ENCODE data around the gene LSR.
A peak's percentile ranks its signal among the peaks of the same experiment; 100 is the strongest.

LSR gene

GRCh38 chr19:35248310-35249145, at the start of gene LSR:
Gene LSR (plus strand): TSS chr19:35249002. CDS start chr19:35249023, 21 bp downstream.
- peak in 1 of 2 donors; percentile 57 for DNase-seq (ENCODE audit: low read depth in 2 of 2)

GRCh38 chr19:35199481-35199880, 49.3 kb upstream of the LSR start:
- no peak for DNase-seq (ENCODE audit: low read depth in 2 of 2)

- no peak for DNase-seq (ENCODE audit: low read depth in 2 of 2)
Measured at GRCh38 chr19:35202722-35203688, 45.8 kb upstream of the LSR start.

- DNase-seq (ENCODE audit: low read depth in 2 of 2) = no peak
Measured at GRCh38 chr19:35204799-35205732, 43.7 kb upstream of the LSR start.

GRCh38 chr19:35205733-35206323, 43.0 kb upstream of the LSR start:
- DNase-seq (ENCODE audit: low read depth in 2 of 2) = no peak

- no peak for DNase-seq (ENCODE audit: low read depth in 2 of 2)
Measured at GRCh38 chr19:35206379-35206778, 42.4 kb upstream of the LSR start.

DNA sequence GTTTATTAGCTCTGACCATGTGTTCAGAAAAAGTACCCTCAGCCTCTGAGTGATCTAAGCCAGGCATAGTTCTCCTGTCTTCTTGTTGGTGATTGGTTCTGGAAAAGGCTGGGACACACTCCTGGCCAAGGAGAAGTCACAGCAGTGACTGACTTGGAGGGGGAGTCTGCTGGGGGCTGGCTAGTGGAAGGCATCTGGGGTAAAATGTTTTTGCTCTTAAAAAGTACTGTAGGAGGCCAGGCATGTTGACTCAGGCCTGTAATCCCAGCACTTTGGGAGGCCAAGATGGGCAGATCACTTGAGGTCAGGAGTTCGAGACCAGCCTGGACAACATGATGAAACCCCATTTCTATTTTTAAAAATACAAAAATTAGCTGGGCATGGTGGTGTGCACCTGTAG, 41.9 kb upstream of the LSR start:
- DNase-seq (ENCODE audit: low read depth in 2 of 2) = no peak

GRCh38 chr19:35207391-35207871, 41.4 kb upstream of the LSR start:
- no peak for DNase-seq (ENCODE audit: low read depth in 2 of 2)

DNA sequence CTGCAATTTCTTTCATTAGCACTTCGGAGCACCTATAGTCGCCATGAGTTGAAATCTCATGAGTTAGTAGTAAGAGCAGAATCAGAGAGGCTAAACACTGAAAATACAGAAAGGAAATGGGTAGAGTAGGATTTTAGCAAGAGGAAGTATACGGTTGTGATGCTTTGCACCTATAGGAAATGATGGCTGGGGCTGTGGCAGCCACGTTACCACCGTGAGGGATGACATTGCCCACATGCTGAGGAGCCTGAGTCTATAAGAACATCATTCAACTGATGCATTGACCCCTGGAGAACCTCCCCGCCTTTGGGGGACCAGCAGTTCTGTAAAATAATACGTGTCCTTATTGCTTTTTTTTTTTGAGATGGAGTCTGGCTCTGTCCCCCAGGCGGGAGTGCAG, 40.7 kb upstream of the LSR start:
- DNase-seq (ENCODE audit: low read depth in 2 of 2) = no peak

- DNase-seq (ENCODE audit: low read depth in 2 of 2) = no peak
Measured at GRCh38 chr19:35209646-35210045, 39.2 kb upstream of the LSR start.

GRCh38 chr19:35211545-35212230, 37.1 kb upstream of the LSR start:
- peak in 1 of 2 donors; percentile 39 for DNase-seq (ENCODE audit: low read depth in 2 of 2)

DNA sequence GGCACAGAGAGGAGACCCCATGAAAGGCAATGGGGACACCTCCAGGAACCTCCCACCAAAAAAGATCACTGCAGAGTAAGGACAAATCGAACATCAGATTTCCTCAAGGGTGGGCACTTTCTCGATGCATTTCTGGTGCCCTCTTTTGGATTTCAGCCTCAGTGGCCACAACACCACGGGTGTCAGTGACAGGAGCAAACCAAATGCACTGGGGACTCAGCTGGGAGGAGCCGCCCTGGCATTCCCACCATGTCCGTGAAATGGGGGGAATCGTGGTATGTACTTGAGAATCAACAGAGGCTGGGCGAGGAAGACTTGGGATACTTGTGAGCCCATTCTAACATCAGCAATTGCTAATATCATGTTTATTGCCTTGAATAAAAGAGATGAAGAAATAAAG, 36.6 kb upstream of the LSR start:
- DNase-seq (ENCODE audit: low read depth in 2 of 2) = no peak

DNA sequence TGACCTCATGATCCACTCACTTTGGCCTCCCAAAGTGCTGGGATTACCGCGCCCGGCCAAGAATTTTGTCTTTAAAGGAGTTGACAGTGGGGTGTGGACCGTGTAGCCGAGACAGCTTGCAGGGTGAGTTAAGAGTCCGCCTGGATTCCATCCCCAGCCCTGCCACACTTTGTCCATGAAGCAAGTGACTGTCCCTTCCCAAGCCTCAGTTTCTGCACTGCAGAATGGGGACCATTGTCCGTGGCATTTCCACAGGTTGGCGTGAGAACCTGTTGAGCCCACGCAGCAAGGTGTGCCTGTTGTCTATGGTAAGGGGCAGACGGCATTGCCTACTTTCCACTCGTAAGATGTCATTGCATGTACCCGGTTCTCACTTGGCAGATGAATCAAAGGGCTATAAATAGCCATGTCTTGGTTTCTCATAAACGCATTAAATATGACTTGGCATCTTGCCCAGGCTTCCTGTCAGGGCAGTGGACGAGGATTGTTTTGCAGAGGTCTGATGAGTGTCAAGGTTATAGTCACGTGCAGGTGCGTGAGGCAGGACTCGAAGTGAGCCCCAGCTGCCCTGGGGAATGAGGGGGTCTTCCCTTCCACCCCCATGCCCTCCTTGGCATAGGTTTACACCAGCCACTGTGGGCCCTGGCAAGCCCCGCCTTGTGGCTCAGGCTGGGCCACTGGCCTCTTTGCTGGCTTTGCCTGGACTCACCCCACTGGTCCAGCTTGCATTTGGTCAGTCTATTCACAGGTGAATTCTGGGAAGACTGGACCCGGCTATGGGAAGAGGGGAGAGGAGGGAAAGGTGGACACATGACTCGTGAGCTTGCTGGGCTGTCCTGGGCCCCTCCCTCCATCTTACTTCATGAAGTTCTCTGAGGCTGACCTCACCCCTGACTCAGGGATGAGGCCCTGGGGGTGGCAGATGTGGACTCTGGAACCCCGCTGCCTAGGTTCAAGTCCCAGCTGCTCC, 34.9 kb upstream of the LSR start:
- DNase-seq (ENCODE audit: low read depth in 2 of 2) = peak; percentile 60 to 66

GRCh38 chr19:35214766-35215422, 33.9 kb upstream of the LSR start:
- no peak for DNase-seq (ENCODE audit: low read depth in 2 of 2)

- DNase-seq (ENCODE audit: low read depth in 2 of 2) = no peak
Measured at GRCh38 chr19:35216016-35216832, 32.6 kb upstream of the LSR start.

DNA sequence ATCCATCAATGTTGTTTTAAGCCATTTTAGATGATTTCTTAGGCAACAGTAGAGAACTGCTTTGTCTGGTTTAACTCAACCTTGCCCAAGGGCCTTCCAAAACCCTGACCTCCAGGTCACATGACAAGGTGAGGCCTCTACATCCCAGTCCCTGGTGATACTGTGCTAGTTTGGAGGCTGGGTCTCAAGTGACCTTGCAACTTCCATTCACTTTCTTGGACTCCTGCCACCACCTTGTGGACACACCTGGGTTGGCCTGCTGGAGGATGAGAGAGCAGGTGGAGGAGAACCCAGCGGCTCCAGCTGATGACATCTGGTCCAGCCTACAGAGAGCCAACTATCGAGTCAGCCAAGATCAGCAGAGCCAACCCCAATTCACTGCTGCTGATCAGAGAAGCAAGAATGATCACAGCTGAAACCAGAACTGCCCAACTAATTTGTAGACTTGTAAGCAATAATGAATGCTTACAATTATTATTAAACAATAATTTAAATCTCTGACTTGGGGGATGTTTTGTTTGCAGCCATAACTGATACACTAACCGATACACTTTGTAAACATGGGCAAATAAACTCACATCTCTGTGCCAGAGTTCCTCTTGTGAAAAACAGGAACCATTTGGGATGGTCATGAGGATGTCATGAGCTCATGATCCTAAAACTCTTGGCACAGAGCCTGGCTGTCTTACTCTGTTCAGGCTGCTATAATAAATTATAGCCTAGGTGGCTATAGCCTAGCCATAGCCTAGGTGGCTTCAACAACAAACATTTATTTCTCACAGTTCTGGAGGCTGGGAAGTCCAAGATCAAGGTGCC, 31.8 kb upstream of the LSR start:
- no peak for DNase-seq (ENCODE audit: low read depth in 2 of 2)

- no peak for DNase-seq (ENCODE audit: low read depth in 2 of 2)
Measured at GRCh38 chr19:35217649-35217990, 31.2 kb upstream of the LSR start.

Measured in stimulated activated CD4-positive, alpha-beta T cell treated with anti-CD3 and anti-CD28 coated beads, Interleukin-4, amount 100 ng/mL, for 48 hours (primary cell).